NCI-H524 (cell line): ENCODE measurements around the gene NEFH.
"Not testable (repeated sequence)": the region's sequence is repeated elsewhere in the genome, so short reads cannot be mapped to it uniquely, and the experiment has no call there.

Experiments
- DNase-seq, 2 experiments: peaks; one replicate each; lab custom pipeline; 2025; lab: John Stamatoyannopoulos, UW

The NEFH gene, protein sequence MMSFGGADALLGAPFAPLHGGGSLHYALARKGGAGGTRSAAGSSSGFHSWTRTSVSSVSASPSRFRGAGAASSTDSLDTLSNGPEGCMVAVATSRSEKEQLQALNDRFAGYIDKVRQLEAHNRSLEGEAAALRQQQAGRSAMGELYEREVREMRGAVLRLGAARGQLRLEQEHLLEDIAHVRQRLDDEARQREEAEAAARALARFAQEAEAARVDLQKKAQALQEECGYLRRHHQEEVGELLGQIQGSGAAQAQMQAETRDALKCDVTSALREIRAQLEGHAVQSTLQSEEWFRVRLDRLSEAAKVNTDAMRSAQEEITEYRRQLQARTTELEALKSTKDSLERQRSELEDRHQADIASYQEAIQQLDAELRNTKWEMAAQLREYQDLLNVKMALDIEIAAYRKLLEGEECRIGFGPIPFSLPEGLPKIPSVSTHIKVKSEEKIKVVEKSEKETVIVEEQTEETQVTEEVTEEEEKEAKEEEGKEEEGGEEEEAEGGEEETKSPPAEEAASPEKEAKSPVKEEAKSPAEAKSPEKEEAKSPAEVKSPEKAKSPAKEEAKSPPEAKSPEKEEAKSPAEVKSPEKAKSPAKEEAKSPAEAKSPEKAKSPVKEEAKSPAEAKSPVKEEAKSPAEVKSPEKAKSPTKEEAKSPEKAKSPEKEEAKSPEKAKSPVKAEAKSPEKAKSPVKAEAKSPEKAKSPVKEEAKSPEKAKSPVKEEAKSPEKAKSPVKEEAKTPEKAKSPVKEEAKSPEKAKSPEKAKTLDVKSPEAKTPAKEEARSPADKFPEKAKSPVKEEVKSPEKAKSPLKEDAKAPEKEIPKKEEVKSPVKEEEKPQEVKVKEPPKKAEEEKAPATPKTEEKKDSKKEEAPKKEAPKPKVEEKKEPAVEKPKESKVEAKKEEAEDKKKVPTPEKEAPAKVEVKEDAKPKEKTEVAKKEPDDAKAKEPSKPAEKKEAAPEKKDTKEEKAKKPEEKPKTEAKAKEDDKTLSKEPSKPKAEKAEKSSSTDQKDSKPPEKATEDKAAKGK

DNA sequence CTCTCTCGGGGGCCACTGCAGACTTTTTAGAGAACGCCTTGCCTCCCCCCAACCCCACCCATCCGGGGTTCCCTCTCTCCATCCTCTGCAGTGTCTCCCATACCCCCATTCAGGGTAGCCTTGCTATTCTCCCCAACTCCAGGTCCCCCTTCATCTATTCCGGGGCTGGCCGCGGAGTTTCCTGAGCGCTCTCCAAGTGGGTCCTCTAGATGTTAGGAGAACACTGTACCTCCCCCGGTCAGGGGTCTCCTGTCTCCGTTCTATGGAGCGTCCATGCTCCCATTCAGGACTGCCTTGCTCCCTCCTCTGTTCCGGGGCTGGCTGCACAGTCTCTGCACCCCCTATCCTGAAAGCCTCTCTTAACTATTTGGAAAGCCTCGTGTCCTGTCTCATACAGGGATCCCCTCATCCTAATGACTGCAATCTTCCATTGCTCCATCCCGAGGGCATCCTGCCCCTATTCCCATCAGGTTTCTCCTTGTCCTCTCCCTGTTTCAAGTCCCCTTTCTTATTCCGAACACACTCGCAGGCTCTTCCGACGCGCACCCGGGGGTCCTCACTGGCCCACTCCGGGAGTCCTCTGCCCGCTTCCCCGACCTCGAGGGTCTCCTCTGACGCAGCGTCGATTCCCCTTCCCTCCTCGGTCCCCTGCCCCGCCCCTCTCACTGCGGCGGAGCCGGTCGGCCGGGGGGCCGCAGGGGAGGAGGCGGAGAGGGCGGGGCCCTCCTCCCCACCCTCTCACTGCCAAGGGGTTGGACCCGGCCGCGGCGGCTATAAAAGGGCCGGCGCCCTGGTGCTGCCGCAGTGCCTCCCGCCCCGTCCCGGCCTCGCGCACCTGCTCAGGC lies at the start of gene NEFH:
Gene NEFH (plus strand): TSS at position 802 of the 845 bp plus-strand sequence. CDS start 45 bp downstream, outside the sequence.
- DNase-seq = peak in 1 of 2 experiments; percentile 54

DNA sequence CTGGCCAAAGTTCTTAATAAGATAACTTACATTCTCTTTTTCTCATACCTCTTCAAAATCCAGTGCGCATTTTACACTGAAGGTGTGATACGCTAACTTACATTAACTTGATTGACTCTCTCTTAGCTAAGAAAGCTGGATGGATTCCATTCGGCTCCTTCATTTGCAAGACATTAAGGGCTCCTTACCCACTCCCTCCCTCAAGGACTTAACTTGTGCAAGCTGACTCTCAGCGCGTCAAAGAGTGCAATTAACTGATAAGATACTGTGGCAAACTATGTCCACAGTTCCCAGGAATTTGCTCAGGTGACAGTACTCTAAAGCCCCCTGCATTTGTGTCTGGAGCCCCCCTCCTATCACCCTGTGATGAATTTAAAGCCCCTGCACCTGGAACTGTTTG lies 48.0 kb upstream of the NEFH start:
- DNase-seq = no peak

- DNase-seq = no peak
These were observed 46.2 kb upstream of the NEFH start for GRCh38 chr22:29433856-29434255.

DNA sequence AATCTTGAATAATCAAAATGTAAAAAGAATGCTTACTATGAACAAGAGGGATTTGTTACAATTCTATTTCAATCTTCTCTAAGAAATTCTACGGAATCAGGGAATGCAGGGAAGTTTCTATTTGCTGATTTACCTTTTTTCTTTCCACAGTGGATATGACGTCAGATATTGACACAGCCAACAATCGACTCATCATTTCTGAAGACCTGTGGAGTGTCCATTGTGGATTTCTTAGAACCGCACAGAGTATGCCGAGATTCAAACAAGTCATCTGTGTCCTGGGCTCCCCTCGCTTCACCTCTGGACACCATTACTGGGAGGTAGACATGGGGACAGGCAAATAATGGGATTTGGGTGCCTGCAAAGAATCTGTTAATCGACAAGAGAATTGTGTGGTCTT lies 45.7 kb upstream of the NEFH start:
- DNase-seq = no peak

GRCh38 chr22:29435236-29436136 lies 44.5 kb upstream of the NEFH start:
- DNase-seq = no peak

GRCh38 chr22:29438283-29438682 lies 41.7 kb upstream of the NEFH start, which contains the start of gene RFPL1:
Gene RFPL1 (plus strand): TSS chr22:29438583.
- not testable (repeated sequence) for DNase-seq

GRCh38 chr22:29442976-29443375 lies 37.0 kb upstream of the NEFH start:
- no peak for DNase-seq

DNA sequence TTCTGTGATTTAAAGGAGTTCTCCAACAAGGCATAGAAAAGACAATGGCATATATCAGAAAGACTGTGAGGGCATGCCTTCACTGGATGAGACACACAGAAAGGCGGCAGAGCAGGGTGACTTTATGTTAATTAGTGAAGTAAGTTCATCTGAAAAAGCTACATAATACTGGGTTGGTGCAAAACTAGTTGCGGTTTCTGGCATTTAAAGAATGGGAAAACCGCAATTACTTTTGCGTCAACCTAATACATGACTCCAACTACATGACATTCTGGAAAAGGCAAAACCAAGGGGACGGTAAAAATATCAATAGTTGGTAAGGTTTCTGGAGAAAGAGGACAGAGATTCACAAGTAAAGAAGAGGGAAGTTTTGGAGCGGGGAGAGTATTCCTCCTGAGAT lies 36.6 kb upstream of the NEFH start:
- DNase-seq = no peak

DNA sequence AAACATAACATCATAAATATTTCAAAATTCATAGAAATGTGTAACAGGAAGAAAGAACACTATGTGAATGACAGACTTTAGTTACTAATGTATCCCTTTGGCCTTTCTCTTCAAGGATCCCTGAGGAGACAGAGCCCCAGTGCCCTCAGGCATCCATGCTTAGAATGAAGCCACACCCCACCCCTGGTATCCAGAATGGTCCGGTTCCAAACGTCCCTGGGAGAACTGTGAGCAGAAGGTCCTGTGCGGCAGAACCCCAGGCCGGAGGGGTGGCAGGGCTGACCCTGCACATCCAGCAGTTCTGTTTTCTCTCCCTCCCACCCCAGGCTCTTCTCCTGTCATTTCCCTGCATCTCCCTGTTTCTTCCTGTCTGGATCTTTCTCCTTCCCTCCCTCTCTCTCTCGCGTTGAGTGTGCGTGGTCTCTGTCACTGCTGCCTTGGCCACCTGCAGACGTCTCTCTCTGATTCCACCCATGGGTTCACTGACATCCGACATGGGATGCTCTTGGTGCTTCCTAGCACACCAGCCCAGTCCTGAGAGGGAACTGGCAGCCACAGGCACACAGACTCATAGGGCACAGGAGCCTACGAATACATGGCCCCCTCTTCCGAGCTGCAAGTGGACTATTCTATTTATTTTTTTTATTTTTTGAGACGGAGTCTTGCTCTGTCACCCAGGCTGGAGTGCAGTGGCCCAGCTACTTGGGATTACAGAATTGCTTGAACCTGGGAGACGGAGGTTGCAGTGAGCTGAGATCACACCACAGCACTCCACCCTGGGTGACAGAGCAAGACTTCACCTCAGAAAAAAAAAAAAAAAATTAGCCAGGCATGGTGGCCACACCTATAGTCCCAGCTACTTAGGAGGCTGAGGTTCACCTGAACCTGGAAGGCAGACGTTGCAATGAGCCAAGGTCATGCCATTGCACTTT lies 35.9 kb upstream of the NEFH start:
- DNase-seq = no peak

GRCh38 chr22:29445508-29445907 lies 34.5 kb upstream of the NEFH start:
- DNase-seq = no peak

DNA sequence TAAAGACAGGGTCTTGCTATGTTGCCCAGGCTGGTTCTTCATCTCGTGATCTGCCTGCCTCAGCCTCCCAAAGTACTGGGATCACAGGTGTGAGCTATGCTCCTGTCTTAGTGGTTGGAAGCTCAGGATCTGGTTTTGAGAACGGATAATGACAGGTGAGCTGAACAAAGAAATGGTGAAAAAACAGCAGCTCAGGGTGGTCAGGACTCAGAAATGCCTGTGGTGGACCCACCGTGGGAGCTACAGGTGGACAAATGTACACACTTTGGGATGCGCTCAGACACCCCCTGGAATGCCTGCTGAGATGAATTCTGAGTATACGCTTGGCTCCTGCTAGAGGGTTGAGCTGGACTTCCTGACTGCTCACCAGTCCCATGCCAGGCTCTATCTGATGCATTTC lies 32.1 kb upstream of the NEFH start:
- no peak for DNase-seq

- no peak for DNase-seq
These were observed 30.6 kb upstream of the NEFH start for GRCh38 chr22:29449296-29449875.

- DNase-seq = no peak
These were observed 29.8 kb upstream of the NEFH start for GRCh38 chr22:29450222-29450621.

GRCh38 chr22:29451863-29452262 lies 28.2 kb upstream of the NEFH start:
- DNase-seq = no peak

DNA sequence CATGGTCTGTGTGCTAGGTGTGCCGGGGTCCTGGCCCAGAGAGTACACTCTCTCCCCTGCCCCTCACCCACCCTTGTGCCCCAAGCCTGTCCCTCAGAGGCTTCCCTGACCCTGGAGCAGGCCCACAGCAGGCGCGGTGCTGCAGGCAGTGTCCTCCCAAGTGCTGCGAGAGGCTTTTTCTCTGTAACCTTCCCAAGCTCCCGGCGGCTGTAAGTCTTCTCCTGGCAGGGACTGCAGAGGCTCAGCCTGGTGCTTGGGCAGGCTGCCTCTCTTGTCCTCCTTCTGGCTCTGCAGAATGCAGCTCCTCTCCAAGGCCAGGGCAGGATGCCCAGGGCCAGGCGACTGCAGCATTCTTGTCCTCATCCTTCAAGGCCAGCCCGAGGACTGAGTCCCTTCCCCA lies 25.7 kb upstream of the NEFH start:
- no peak for DNase-seq

GRCh38 chr22:29456211-29456671 lies 23.8 kb upstream of the NEFH start:
- DNase-seq = no peak

DNA sequence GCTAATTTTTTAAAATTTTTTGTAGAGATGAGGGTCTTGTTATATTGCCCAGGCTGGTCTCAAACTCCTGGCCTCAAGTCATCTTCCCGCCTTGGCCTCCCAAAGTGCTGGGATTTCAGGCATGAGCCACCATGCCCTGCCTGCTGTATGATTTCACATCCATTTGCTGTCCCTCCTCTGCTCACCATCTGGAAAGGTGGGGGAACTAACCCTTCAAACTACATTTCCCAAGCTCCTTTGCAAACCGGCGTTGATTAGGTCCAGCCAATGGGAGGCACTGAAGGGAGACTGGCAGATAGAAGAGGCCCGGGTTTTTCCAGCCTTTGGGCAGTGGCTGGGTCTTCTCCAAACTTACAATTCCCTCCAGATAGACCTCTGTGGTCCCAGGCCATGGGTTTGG lies 22.3 kb upstream of the NEFH start:
- peak; percentile 81 to 91 for DNase-seq

DNA sequence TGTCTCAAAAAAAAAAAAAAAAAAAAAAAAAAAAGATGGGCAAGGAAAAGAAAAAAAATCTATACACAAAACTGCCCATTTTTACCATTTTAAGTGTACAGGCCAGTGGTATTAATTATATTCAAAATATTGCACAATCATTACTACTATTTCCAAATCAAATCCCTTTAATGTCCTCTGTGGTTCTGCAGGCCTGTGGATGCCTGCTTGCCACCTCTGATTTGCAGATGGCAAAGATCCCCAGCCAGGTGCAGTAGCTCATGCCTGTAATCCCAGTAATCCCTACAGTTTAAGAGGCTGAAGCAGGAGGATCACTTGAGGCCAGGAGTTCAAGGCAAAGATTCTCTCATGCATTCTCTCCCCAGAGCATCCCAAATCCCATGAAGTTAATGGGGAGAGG lies 21.5 kb upstream of the NEFH start:
- peak in 1 of 2 experiments; percentile 58 for DNase-seq

- no peak for DNase-seq
These were observed 20.2 kb upstream of the NEFH start for GRCh38 chr22:29459773-29460172.
